ENCODE measurements around the gene OTUD5. TPM values are rescaled to one million over a fixed set of nuclear protein-coding genes. Genes with fewer than 3 reads are reported as not detected.

OTUD5 gene
- total and polyA plus RNA-seq, 2 donors (not counting 1 experiment from before 2014, with no cell fraction given) = 33.0 to 46.6 TPM

DNA sequence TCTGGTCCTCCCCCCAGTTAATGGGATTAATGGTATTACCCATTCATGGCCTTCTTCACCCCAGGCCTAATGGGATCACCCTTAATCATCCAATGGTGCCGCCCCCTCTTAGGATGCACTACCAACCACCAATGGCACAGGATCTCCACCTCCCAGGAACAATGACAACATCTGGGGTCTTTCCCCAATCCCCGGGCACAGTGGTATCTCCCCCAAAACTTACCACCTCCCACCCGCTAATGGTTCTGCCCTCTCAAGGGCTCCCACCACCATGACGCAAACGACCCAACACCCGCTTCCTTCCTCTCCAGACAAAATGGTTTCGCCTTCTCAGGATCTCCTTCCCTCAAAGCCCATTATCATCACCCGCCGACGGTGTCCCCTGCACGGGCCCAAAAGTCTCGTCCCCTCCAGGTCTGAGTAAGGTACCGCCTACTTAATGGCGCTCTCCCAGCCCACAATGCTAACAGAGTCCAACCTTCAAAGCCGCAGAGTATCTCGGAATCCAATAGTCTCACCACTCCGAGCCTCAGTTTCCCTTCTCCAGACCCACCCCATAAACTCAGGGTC, 44.2 kb upstream of the OTUD5 start:
- Histone ChIP-seq H4K20me1 (ENCODE audit: control insufficient read depth, extremely low read depth, insufficient read depth, low read length) (no peaks in the 10 kb centered on the region), H3K4me2 (ENCODE audit: extremely low read depth, insufficient read depth, low read length) (peak overlapping the region; percentile 59), H3K4me1 (ENCODE audit: control insufficient read depth, extremely low read depth, insufficient read depth, low read length) (no peaks in the 10 kb centered on the region), H3K27ac (ENCODE audit: insufficient read depth, low read length) (peak overlapping the region; percentile 97), H3K4me3 (replicated peaks in 1 of 4; ENCODE audit: control extremely low read depth in 1 of 4, insufficient read depth in 1 of 4, low read depth in 3 of 4, low read length in 4 of 4) (peak overlapping the region; percentile 77 to 90 (median 82)), H3K36me3 (ENCODE audit: control insufficient read depth, insufficient read depth, low read length) (no peaks in the 10 kb centered on the region), H3K9me3 (ENCODE audit: control insufficient read depth, insufficient read depth, low read depth, low read length) (no peaks in the 10 kb centered on the region), H3K79me2 (ENCODE audit: control insufficient read depth, insufficient read depth, low read length) (peaks cover 8% of the 10 kb centered on the region), H3K9ac (ENCODE audit: insufficient read depth, low read length) (peak overlapping the region; percentile 77), H3K27me3 (ENCODE audit: control insufficient read depth, insufficient read depth, low read length) (no peaks in the 10 kb centered on the region), H2AFZ (ENCODE audit: low read length) (peak overlapping the region; percentile 53)
- TF ChIP-seq EZH2 (IDR thresholded peaks at IDR 0.05; ENCODE audit: low read length, missing control alignments) (no peak), CTCF (conservative IDR thresholded peaks at IDR 0.05 in 1 of 2, IDR thresholded peaks at IDR 0.05 in 1 of 2; ENCODE audit: low read depth in 1 of 2, low read length in 2 of 2) (no peak)
- DNase-seq (ENCODE audit: low read depth in 2 of 2) = peak; percentile 40 to 43

GRCh38 chrX:49000636-49001035, 43.2 kb upstream of the OTUD5 start:
- peaks cover 8% of the 10 kb centered on the region for H3K79me2 ChIP-seq (ENCODE audit: control insufficient read depth, insufficient read depth, low read length)
- no peak overlapping the region for H3K27ac ChIP-seq (ENCODE audit: insufficient read depth, low read length)
- no peaks in the 10 kb centered on the region for H3K4me1 ChIP-seq (ENCODE audit: control insufficient read depth, extremely low read depth, insufficient read depth, low read length)
- TF ChIP-seq CTCF (conservative IDR thresholded peaks at IDR 0.05 in 1 of 2, IDR thresholded peaks at IDR 0.05 in 1 of 2; ENCODE audit: low read depth in 1 of 2, low read length in 2 of 2) (no peak), EZH2 (IDR thresholded peaks at IDR 0.05; ENCODE audit: low read length, missing control alignments) (no peak)
- no peaks in the 10 kb centered on the region for H3K27me3 ChIP-seq (ENCODE audit: control insufficient read depth, insufficient read depth, low read length)
- H3K4me3 ChIP-seq (replicated peaks in 1 of 4; ENCODE audit: control extremely low read depth in 1 of 4, insufficient read depth in 1 of 4, low read depth in 3 of 4, low read length in 4 of 4) = peak overlapping the region in 1 of 4 experiments; percentile 83
- DNase-seq (ENCODE audit: low read depth in 2 of 2) = no peak
- H2AFZ ChIP-seq (ENCODE audit: low read length) = no peak overlapping the region
- H3K9ac ChIP-seq (ENCODE audit: insufficient read depth, low read length) = no peak overlapping the region
- H3K4me2 ChIP-seq (ENCODE audit: extremely low read depth, insufficient read depth, low read length) = no peak overlapping the region
- H4K20me1 ChIP-seq (ENCODE audit: control insufficient read depth, extremely low read depth, insufficient read depth, low read length) = no peaks in the 10 kb centered on the region
- H3K36me3 ChIP-seq (ENCODE audit: control insufficient read depth, insufficient read depth, low read length) = no peaks in the 10 kb centered on the region
- no peaks in the 10 kb centered on the region for H3K9me3 ChIP-seq (ENCODE audit: control insufficient read depth, insufficient read depth, low read depth, low read length)

DNA sequence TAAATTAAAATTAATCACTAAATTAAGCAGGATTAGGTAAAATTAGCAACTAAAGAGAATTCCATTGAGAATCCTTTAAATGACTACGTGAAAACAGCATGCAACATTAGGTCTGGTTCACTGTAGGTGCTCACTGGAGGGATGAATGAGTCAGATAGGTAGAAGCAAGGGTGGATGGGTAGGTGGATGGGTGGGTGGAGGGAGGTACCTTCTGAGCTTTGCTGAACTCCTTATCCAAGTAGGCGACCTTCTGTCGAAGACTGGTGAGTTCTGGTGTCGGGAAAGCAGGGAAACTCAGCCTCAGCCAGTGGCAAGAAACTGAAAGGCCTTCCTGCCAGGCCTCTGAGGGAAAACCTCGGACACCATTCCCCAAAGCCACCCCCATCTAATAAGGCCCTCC, 41.6 kb upstream of the OTUD5 start:
- TF ChIP-seq EZH2 (IDR thresholded peaks at IDR 0.05; ENCODE audit: low read length, missing control alignments) (no peak), CTCF (conservative IDR thresholded peaks at IDR 0.05 in 1 of 2, IDR thresholded peaks at IDR 0.05 in 1 of 2; ENCODE audit: low read depth in 1 of 2, low read length in 2 of 2) (no peak)
- H3K4me3 ChIP-seq (replicated peaks in 1 of 4; ENCODE audit: control extremely low read depth in 1 of 4, insufficient read depth in 1 of 4, low read depth in 3 of 4, low read length in 4 of 4) = no peak overlapping the region
- no peaks in the 10 kb centered on the region for H3K9me3 ChIP-seq (ENCODE audit: control insufficient read depth, insufficient read depth, low read depth, low read length)
- H4K20me1 ChIP-seq (ENCODE audit: control insufficient read depth, extremely low read depth, insufficient read depth, low read length) = no peaks in the 10 kb centered on the region
- no peak overlapping the region for H3K9ac ChIP-seq (ENCODE audit: insufficient read depth, low read length)
- H3K27ac ChIP-seq (ENCODE audit: insufficient read depth, low read length) = no peak overlapping the region
- H2AFZ ChIP-seq (ENCODE audit: low read length) = no peak overlapping the region
- peaks cover 8% of the 10 kb centered on the region for H3K79me2 ChIP-seq (ENCODE audit: control insufficient read depth, insufficient read depth, low read length)
- H3K27me3 ChIP-seq (ENCODE audit: control insufficient read depth, insufficient read depth, low read length) = no peaks in the 10 kb centered on the region
- no peak for DNase-seq (ENCODE audit: low read depth in 2 of 2)
- no peak overlapping the region for H3K4me2 ChIP-seq (ENCODE audit: extremely low read depth, insufficient read depth, low read length)
- no peaks in the 10 kb centered on the region for H3K36me3 ChIP-seq (ENCODE audit: control insufficient read depth, insufficient read depth, low read length)
- no peaks in the 10 kb centered on the region for H3K4me1 ChIP-seq (ENCODE audit: control insufficient read depth, extremely low read depth, insufficient read depth, low read length)
